Spleen (tissue), 11 donors: Measurements from ENCODE around the gene PIK3R6. TPM values are rescaled to one million over a fixed set of nuclear protein-coding genes. Genes with fewer than 3 reads are reported as not detected.

Experiments used
- DNase-seq: peaks from one replicate; pipeline ENCODE4 v3.0.0-alpha.2; 2020
- H3K27ac ChIP-seq, 8 donors: fragments of 200-600 bp; sonication (generic) in 7 of 8; 1 replicate in 4 of 8; 2 replicates in 4 of 8; pipeline versions ENCODE4 v1.5.0 to v1.8.0; 2016 to 2021; ENCODE audit warnings: inconsistent platforms in 4 of 8, mild to moderate bottlenecking in 4 of 8, moderate library complexity in 1 of 8
- H3K27me3 ChIP-seq, 7 donors: fragments of 200-600 bp; sonication (generic) in 6 of 7; replicated peaks in 1 of 7; 1 replicate in 4 of 7; 2 replicates in 3 of 7; pipeline versions ENCODE4 v1.5.0 to v1.8.0; 2016 to 2021; ENCODE audit warnings: inconsistent platforms in 3 of 7, mild to moderate bottlenecking in 1 of 7
- H3K36me3 ChIP-seq, 6 donors: fragments of 200-600 bp; sonication (generic) in 5 of 6; 1 replicate in 4 of 6; 2 replicates in 2 of 6; pipeline versions ENCODE4 v1.5.0 to v1.8.0; 2016 to 2021; ENCODE audit warnings: inconsistent platforms in 2 of 6
- H3K4me1 ChIP-seq, 6 donors: fragments of 200-600 bp; sonication (generic) in 5 of 6; 1 replicate in 3 of 6; 2 replicates in 3 of 6; pipeline versions ENCODE4 v1.5.0 to v1.8.0; 2016 to 2021; ENCODE audit warnings: inconsistent platforms in 3 of 6
- H3K4me3 ChIP-seq, 8 donors: fragments of 200-600 bp; sonication (generic) in 7 of 8; 1 replicate in 4 of 8; 2 replicates in 4 of 8; pipeline versions ENCODE4 v1.5.0 to v1.8.0; 2016 to 2021; ENCODE audit warnings: inconsistent platforms in 4 of 8, mild to moderate bottlenecking in 4 of 8, moderate library complexity in 2 of 8
- H3K9me3 ChIP-seq, 8 donors: fragments of 200-600 bp; sonication (generic) in 7 of 8; 1 replicate in 4 of 8; 2 replicates in 4 of 8; pipeline versions ENCODE4 v1.5.0 to v1.8.0; 2016 to 2021; ENCODE audit warnings: inconsistent platforms in 4 of 8
- CTCF ChIP-seq, 11 experiments: fragments of 200-600 bp in 7 of 11; fragments of 450-650 bp in 4 of 11; sonication (generic) in 4 of 11; IDR thresholded peaks in 8 of 11; conservative IDR thresholded peaks in 3 of 11; 1 replicate in 7 of 11; 2 replicates in 4 of 11; pipeline versions ENCODE4 v1.4.0 to v1.8.0; 2016 to 2021; ENCODE audit warnings: antibody characterized with exemption in 11 of 11, inconsistent platforms in 4 of 11, mild to moderate bottlenecking in 1 of 11
- POLR2A ChIP-seq, 3 donors: fragments of 450-650 bp; IDR thresholded peaks; one replicate each; pipeline ENCODE4 v1.5.1; 2017; ENCODE audit warnings: antibody characterized with exemption in 3 of 3, mild to moderate bottlenecking in 1 of 3
- POLR2AphosphoS5 ChIP-seq, 3 donors: sonication (generic); formaldehyde crosslinking; IDR thresholded peaks; one replicate each; pipeline ENCODE4 v1.5.1; 2017; ENCODE audit warnings: antibody characterized with exemption in 3 of 3
- WGBS, 5 donors: extraction: QIAGEN DNeasy Blood & Tissue Kit in 3 of 5; methylation state at CpG; one replicate each; pipeline versions ENCODE4 v1.1.5 to v1.1.7; 2013 to 2018; 5-methylcytosine and 5-hydroxymethylcytosine counted together
- intact Hi-C: fragments of 100-400 bp; cut with DNase I; formaldehyde crosslinking; loops from one replicate; pipeline ENCODE4 v1.15.0; 2023; ENCODE audit warnings: low total_unique reads
- polyA plus RNA-seq, 3 donors: library from polyadenylated mRNA; stranded (reverse); fragments of 200-250 nt; gene quantifications; one replicate each; pipeline ENCODE4 v1.2.1, GENCODE V29; 2013
- total RNA-seq, 7 donors: library from RNA; depleted of rRNA in 3 of 7; stranded (reverse); fragments of >200 nt in 3 of 7; fragmentation: NEBNext Ultra II Directional in 4 of 7; extraction: Animal tissue kit (Norgen Biotek cat#: 25700) in 4 of 7; gene quantifications; one replicate each; pipeline versions ENCODE4 v1.1.0 to v1.2.1, GENCODE V29; 2016 to 2021
- donor health status: healthy with polysubstance abuse.
- donor health status: DM: no; HTN: no; CAD: no; lungs with moderate emphysema.
- donor health status: DM: no; HTN: no; CAD: no.
- donor health status: Bipolar disorder and iron deficiency.
- donor health status: healthy.
- donor health status: DM: no; HTN: no; CAD: no.
- donor health status: DM: yes; HTN: yes; CAD: no.

The PIK3R6 gene
- total and polyA plus RNA-seq, 10 donors: 1.3 to 9.6 (median 6.5) TPM

GRCh38 chr17:8910969-8911604 lies 43.6 kb upstream of the PIK3R6 start:
- no peaks in the 10 kb centered on the region for H3K9me3 ChIP-seq
- no peak overlapping the region for H3K4me3 ChIP-seq
- H3K27me3 ChIP-seq: peaks cover 0 to 5% (median 0%) of the 10 kb centered on the region in 7 donors
- H3K27ac ChIP-seq: peak overlapping the region in 2 of 8 donors; percentile 2 to 39
- peaks cover 0 to 86% (median 7%) of the 10 kb centered on the region in 6 donors for H3K36me3 ChIP-seq
- DNase-seq: no peak
- WGBS, 5 donors: 89 to 94% (median 93%) methylated on average over 11 to 18 of the region's 18 CpGs
- TF ChIP-seq POLR2A (IDR thresholded peaks at IDR 0.05): no peak
- TF ChIP-seq CTCF (IDR thresholded peaks at IDR 0.05 in 8 of 11, conservative IDR thresholded peaks at IDR 0.05 in 3 of 11): no peak
- TF ChIP-seq POLR2AphosphoS5 (IDR thresholded peaks at IDR 0.05): peak in 1 of 3 donors; percentile 61
- H3K4me1 ChIP-seq: peaks cover 0 to 57% (median 24%) of the 10 kb centered on the region in 6 donors
- intact Hi-C loops: no loop called here

- Histone ChIP-seq H3K27me3 (peaks cover 0 to 5% (median 0%) of the 10 kb centered on the region in 7 donors), H3K36me3 (peaks cover 0 to 99% (median 14%) of the 10 kb centered on the region in 6 donors), H3K27ac (peak overlapping the region in 3 of 8 donors; percentile 2 to 13 (median 8)), H3K4me1 (peaks cover 0 to 49% (median 16%) of the 10 kb centered on the region in 6 donors), H3K9me3 (no peaks in the 10 kb centered on the region), H3K4me3 (no peak overlapping the region)
- 72 to 78% (median 75%) methylated on average over 8 of the region's 8 CpGs for WGBS, 5 donors
- TF ChIP-seq POLR2A (IDR thresholded peaks at IDR 0.05): no peak
- no peak for TF ChIP-seq POLR2AphosphoS5 (IDR thresholded peaks at IDR 0.05)
- TF ChIP-seq CTCF (IDR thresholded peaks at IDR 0.05 in 8 of 11, conservative IDR thresholded peaks at IDR 0.05 in 3 of 11): no peak
- no peak for DNase-seq
- intact Hi-C loops: no loop called here
Measured at GRCh38 chr17:8909586-8910270, 42.3 kb upstream of the PIK3R6 start.

- no peaks in the 10 kb centered on the region for H3K27me3 ChIP-seq
- H3K9me3 ChIP-seq: no peaks in the 10 kb centered on the region
- 72 to 84% (median 84%) methylated on average over 7 of the region's 7 CpGs for WGBS, 5 donors
- H3K27ac ChIP-seq: no peak overlapping the region
- intact Hi-C loops: no loop called here
- no peak for DNase-seq
- H3K4me3 ChIP-seq: no peak overlapping the region
- H3K36me3 ChIP-seq: peaks cover 0 to 99% (median 21%) of the 10 kb centered on the region in 6 donors
- peaks cover 7 to 32% (median 11%) of the 10 kb centered on the region in 6 donors for H3K4me1 ChIP-seq
- TF ChIP-seq POLR2AphosphoS5 (IDR thresholded peaks at IDR 0.05): peak in 1 of 3 donors; percentile 33
- TF ChIP-seq CTCF (IDR thresholded peaks at IDR 0.05 in 8 of 11, conservative IDR thresholded peaks at IDR 0.05 in 3 of 11): no peak
- no peak for TF ChIP-seq POLR2A (IDR thresholded peaks at IDR 0.05)
Measured at GRCh38 chr17:8905331-8905730, 37.9 kb upstream of the PIK3R6 start.

- no peaks in the 10 kb centered on the region for H3K9me3 ChIP-seq
- no peak for DNase-seq
- no peak for TF ChIP-seq POLR2A (IDR thresholded peaks at IDR 0.05)
- no peak for TF ChIP-seq POLR2AphosphoS5 (IDR thresholded peaks at IDR 0.05)
- TF ChIP-seq CTCF (IDR thresholded peaks at IDR 0.05 in 8 of 11, conservative IDR thresholded peaks at IDR 0.05 in 3 of 11): no peak
- H3K27me3 ChIP-seq: no peaks in the 10 kb centered on the region
- peaks cover 0 to 99% (median 21%) of the 10 kb centered on the region in 6 donors for H3K36me3 ChIP-seq
- 83 to 94% (median 90%) methylated on average over 5 of the region's 5 CpGs for WGBS, 5 donors
- no peak overlapping the region for H3K27ac ChIP-seq
- H3K4me3 ChIP-seq: no peak overlapping the region
- H3K4me1 ChIP-seq: peaks cover 13 to 36% (median 17%) of the 10 kb centered on the region in 6 donors
- intact Hi-C loops: no loop called here
Measured at GRCh38 chr17:8904686-8905085, 37.2 kb upstream of the PIK3R6 start.
